ENCODE measurements around the gene KRTAP29-1.
"Not testable (repeated sequence)": the region's sequence is repeated elsewhere in the genome, so short reads cannot be mapped to it uniquely, and the experiment has no call there.

Gene KRTAP29-1

GRCh38 chr17:41263212-41263611, 39.4 kb downstream of the KRTAP29-1 start:
- no peak for DNase-seq (ENCODE audit: low read depth)
- no peak overlapping the region for H3K4me3 ChIP-seq (ENCODE audit: low read depth, low read length)
- no peak for TF ChIP-seq CTCF (conservative IDR thresholded peaks at IDR 0.05; ENCODE audit: low read depth, low read length)

GRCh38 chr17:41258406-41258805, 44.2 kb downstream of the KRTAP29-1 start:
- no peak for DNase-seq (ENCODE audit: low read depth)
- TF ChIP-seq CTCF (conservative IDR thresholded peaks at IDR 0.05; ENCODE audit: low read depth, low read length), result no peak
- no peak overlapping the region for H3K4me3 ChIP-seq (ENCODE audit: low read depth, low read length)

GRCh38 chr17:41256291-41256685, 46.4 kb downstream of the KRTAP29-1 start:
- no peak for TF ChIP-seq CTCF (conservative IDR thresholded peaks at IDR 0.05; ENCODE audit: low read depth, low read length)
- no peak overlapping the region for H3K4me3 ChIP-seq (ENCODE audit: low read depth, low read length)
- DNase-seq (ENCODE audit: low read depth), result no peak

- not testable (repeated sequence) for H3K4me3 ChIP-seq (ENCODE audit: low read depth, low read length); DNase-seq (ENCODE audit: low read depth)
These were observed 47.0 kb downstream of the KRTAP29-1 start, which contains the start of gene KRTAP9-9 for GRCh38 chr17:41255381-41256290. Gene KRTAP9-9, plus strand, starts transcription at chr17:41255384.

- TF ChIP-seq CTCF (conservative IDR thresholded peaks at IDR 0.05; ENCODE audit: low read depth, low read length), result no peak
- no peak overlapping the region for H3K4me3 ChIP-seq (ENCODE audit: low read depth, low read length)
- no peak for DNase-seq (ENCODE audit: low read depth)
These were observed 47.8 kb downstream of the KRTAP29-1 start for GRCh38 chr17:41254861-41255260.

All from choroid plexus epithelial cell (primary cell).